HG03457 (cell line): ENCODE measurements around the gene SLC26A6.

ENCODE experiments used
- ATAC-seq: cut with Tn5 transposase; IDR thresholded peaks from one replicate; pipeline ENCODE4 v1.9.1; 2021; ENCODE audit warnings: moderate number of reproducible peaks; ENCODE audit not compliant: unreplicated experiment

The SLC26A6 gene

GRCh38 chr3:48661501-48662144 is 26.4 kb upstream of the SLC26A6 start:
- ATAC-seq: no peak

DNA sequence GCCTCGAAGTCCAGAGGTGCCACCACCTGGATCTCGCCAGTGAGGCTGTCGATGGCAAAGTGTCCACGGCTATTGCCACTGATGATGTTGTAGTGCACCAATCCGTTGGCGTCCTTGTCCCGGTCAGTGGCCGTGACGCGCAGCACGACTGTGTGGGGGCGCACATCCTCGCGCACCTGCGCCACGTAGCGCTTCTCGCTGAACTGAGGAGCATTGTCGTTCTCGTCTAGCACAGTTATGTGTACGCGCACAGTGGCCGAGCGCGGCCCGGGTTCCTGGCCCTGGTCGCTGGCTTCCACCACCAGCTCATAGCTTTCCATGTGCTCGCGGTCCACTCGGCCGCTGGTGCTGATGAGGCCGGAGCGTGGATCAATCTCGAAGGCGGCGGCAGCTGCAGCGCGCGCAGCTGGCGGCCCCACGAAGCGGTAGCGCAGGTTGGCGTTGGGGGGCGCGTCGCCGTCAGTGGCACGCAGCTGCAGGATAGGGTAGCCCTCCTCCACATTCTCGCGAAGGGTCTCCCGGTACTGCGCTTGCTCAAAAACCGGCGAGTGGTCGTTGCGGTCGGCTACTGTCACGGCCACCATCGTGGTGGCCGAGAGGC is 25.6 kb upstream of the SLC26A6 start:
- no peak for ATAC-seq

DNA sequence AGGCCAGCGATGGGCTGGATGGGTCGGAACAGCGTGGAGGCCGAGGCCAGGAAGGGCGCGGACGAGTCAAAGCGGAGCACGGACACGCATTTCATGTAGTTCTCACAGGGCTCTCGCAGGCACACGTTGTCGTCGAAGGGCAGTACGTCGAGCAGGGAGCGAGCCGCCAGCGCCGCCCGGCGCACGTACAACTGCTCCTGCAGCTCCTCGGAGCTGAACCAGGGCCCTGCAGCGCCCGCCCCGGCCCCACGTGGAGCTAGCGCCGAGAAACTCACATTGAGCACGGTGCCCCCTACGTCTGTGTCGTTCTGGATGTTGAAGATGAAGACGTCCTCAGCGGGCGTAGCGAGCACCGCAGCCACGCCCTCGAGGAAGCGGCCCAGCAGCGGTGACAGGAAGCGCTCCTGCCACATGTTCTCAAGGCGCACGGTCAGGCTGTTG is 21.6 kb upstream of the SLC26A6 start:
- ATAC-seq: no peak

- ATAC-seq: no peak
Observed at GRCh38 chr3:48656061-48656840, 21.0 kb upstream of the SLC26A6 start.

GRCh38 chr3:48655606-48656005 is 20.3 kb upstream of the SLC26A6 start:
- no peak for ATAC-seq

DNA sequence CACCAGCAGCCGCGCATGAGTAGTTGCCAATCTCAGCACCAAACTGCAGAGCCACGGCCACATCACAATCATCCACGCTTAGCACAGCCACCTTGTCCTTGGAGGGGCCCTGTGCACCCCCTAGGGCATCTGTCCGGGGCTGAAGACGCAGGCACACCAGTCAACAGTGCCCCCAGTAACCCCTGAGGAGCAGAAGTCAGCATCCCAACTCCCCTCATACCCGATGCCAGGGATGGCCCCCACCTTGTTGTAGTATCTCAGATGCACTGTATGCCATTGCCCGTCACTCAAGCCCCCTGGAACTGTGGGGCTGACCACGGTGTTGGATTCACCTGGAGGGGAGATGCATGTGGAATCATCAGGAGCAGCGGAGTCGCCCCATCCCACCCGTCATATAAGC is 19.8 kb upstream of the SLC26A6 start:
- ATAC-seq: no peak

DNA sequence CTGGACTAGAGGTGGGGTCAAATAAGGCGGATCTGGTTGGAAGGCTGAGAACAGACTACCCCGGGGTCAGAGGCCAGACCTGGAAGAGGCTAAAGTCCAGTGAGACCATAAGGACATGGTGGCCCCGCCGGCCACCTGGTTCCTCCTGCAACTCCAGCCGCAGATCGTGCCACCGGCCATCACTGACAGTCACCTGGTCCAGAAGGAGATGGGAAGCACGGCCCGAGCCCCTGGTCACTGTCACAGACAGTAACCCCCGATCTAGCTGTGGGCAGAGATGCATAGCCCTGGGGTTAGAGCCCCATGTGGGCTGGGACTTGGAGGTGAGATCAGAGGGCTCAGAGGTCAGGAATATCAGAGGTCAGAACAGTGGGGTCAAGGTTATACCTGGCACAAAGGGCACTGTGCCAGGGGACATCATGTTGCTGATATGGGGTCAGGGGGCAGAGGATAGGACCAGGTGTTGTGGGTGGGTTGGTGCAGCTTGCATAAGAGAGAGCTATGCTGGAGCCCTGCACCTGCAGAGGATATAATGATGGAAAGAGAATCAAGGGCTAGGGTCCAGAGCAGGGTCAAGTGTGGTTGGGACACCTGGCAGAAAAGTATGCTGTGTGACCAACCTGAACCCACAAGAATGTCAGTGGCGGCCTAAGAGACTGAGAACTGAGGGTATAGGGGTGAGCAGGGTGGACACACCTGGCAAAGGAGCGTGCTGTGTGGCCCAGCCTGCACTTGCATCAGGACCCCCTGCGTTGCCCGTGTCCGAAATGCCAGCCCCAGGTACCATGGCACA is 17.9 kb upstream of the SLC26A6 start:
- ATAC-seq: no peak

GRCh38 chr3:48651771-48652170 is 16.5 kb upstream of the SLC26A6 start:
- ATAC-seq: no peak

DNA sequence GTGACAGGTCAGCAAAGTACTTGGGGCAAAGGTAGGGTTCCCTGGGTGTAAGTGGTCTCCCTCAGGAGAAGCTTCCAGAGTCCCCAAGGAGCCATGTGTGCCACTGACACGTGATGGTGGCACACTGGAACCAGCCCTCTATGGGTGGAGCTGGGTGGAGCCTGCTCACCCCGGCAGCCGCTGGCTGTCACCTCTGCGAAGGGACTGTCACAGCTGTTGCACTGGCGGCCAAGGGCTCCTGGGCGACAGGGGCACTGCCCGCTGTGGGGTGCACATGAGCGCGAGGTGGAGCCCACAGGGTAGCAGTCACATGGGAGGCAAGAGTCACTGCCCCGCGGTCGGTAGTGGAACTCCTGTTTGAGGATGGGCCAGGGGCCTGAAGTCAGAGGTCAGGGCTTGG is 15.5 kb upstream of the SLC26A6 start:
- no peak for ATAC-seq

- no peak for ATAC-seq
Observed at GRCh38 chr3:48648188-48648850, 13.1 kb upstream of the SLC26A6 start.

GRCh38 chr3:48647714-48648113 is 12.5 kb upstream of the SLC26A6 start:
- no peak for ATAC-seq

- no peak for ATAC-seq
Observed at GRCh38 chr3:48644898-48645760, 9.9 kb upstream of the SLC26A6 start.

DNA sequence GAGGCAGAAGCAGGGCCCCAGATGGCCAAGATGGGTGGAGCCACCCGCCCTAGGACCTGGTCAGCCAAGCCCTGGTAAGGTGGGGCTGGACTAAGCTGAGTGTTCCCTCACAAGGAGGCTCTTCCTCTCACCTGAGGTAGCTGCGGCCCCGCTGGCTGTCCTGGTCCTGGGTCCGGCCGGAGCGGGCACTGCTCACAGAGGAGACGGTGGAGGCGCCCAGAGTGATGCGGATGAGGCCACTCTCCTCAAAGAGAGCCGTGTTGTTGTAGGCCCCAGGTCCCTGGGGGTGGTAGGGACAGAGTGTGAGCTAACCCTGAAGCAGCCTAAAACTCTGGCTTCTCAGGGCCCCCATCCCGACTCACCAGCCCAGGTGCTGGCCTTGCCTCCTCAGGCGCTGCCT is 7.3 kb upstream of the SLC26A6 start:
- ATAC-seq: no peak

GRCh38 chr3:48641396-48641795 is 6.1 kb upstream of the SLC26A6 start:
- ATAC-seq: no peak

- ATAC-seq: no peak
Observed at GRCh38 chr3:48639944-48640606, 4.8 kb upstream of the SLC26A6 start.

DNA sequence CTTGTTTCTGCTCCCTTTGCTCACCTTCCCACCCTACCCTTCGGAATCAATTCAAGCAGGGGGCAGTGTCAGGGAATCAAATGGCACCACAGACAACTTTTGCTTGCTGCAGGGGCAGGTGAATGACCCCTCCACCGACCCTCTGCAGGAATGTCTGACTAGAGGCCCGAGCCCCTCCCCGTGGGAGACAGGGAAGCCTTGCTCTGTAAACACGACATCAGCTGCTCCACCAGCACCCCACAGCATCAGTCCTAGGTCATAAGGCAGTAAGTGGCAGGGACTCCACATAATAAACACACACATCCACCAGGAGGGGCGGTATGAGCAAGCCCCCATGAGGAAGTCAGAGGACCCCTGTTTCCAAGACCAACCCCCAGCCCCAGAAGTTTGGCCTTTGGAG is 2.0 kb upstream of the SLC26A6 start:
- no peak for ATAC-seq

- no peak for ATAC-seq
Observed at GRCh38 chr3:48636149-48636655, 941 bp upstream of the SLC26A6 start.

GRCh38 chr3:48634661-48635221 is 520 bp downstream of the SLC26A6 start:
- ATAC-seq: peak; percentile 13

GRCh38 chr3:48633743-48634142 is 1.5 kb downstream of the SLC26A6 start:
- no peak for ATAC-seq
